Liver (tissue), 9 donors: ENCODE results near the gene ARFGAP2. TPM values are rescaled to one million over a fixed set of nuclear protein-coding genes. Genes with fewer than 3 reads are reported as not detected.

Experiments
- DNase-seq: peaks from one replicate; pipeline ENCODE4 v3.0.0-alpha.2; 2017; ENCODE audit warnings: low spot score
- H3K27ac ChIP-seq, 2 donors: one replicate each; pipeline ENCODE4 v1.7.0; 2013; ENCODE audit warnings: inconsistent platforms in 2 of 2, low read length in 2 of 2, control low read depth in 1 of 2, low read depth in 1 of 2, mild to moderate bottlenecking in 1 of 2
- H3K27me3 ChIP-seq, 4 donors: one replicate each; pipeline versions ENCODE4 v1.6.1 to v1.7.0; 2013; ENCODE audit warnings: low read length in 3 of 4, inconsistent platforms in 1 of 4, mild to moderate bottlenecking in 1 of 4, moderate library complexity in 1 of 4; ENCODE audit not compliant: control insufficient read depth in 4 of 4, insufficient read depth in 4 of 4
- H3K36me3 ChIP-seq, 4 donors: one replicate each; pipeline versions ENCODE4 v1.6.1 to v1.7.0; 2013; ENCODE audit warnings: low read length in 3 of 4, mild to moderate bottlenecking in 3 of 4, low read depth in 1 of 4, moderate library complexity in 1 of 4; ENCODE audit not compliant: control insufficient read depth in 4 of 4, insufficient read depth in 3 of 4
- H3K4me1 ChIP-seq, 4 donors: one replicate each; pipeline versions ENCODE4 v1.6.1 to v1.7.0; 2013; ENCODE audit warnings: low read length in 3 of 4, mild to moderate bottlenecking in 3 of 4, moderate library complexity in 1 of 4; ENCODE audit not compliant: control insufficient read depth in 4 of 4, insufficient read depth in 4 of 4
- H3K4me3 ChIP-seq, 3 donors: one replicate each; pipeline versions ENCODE4 v1.6.1 to v1.7.0; 2013; ENCODE audit warnings: low read length in 3 of 3, control low read depth in 1 of 3, low read depth in 1 of 3, mild to moderate bottlenecking in 1 of 3
- H3K9ac ChIP-seq, 2 donors: one replicate each; pipeline ENCODE4 v1.7.0; 2013; ENCODE audit warnings: low read length in 2 of 2, mild to moderate bottlenecking in 2 of 2, moderate library complexity in 2 of 2, control low read depth in 1 of 2, low read depth in 1 of 2
- H3K9me3 ChIP-seq, 4 donors: one replicate each; pipeline versions ENCODE4 v1.6.1 to v1.7.0; 2013; ENCODE audit warnings: low read length in 3 of 4; ENCODE audit not compliant: control insufficient read depth in 4 of 4
- EGR1 ChIP-seq, 2 donors: IDR thresholded peaks; 2 replicates each; pipeline ENCODE4 v1.6.1; 2016 to 2018; ENCODE audit warnings: antibody characterized with exemption in 2 of 2, low read depth in 2 of 2
- FOXA1 ChIP-seq: IDR thresholded peaks from 2 replicates; pipeline ENCODE4 v1.6.1; 2016; ENCODE audit warnings: antibody characterized with exemption
- FOXA2 ChIP-seq: IDR thresholded peaks from 2 replicates; pipeline ENCODE4 v1.6.1; 2016; ENCODE audit warnings: antibody characterized with exemption
- GABPA ChIP-seq, 2 donors: IDR thresholded peaks in 1 of 2; conservative IDR thresholded peaks in 1 of 2; 2 replicates each; pipeline ENCODE4 v1.6.1; 2016; ENCODE audit warnings: antibody characterized with exemption in 2 of 2, mild to moderate bottlenecking in 1 of 2, moderate library complexity in 1 of 2
- HNF4A ChIP-seq, 2 donors: conservative IDR thresholded peaks; 2 replicates each; pipeline ENCODE4 v1.6.1; 2016; ENCODE audit warnings: antibody characterized with exemption in 2 of 2, mild to moderate bottlenecking in 2 of 2
- HNF4G ChIP-seq: IDR thresholded peaks from 2 replicates; pipeline ENCODE4 v1.6.1; 2016; ENCODE audit warnings: antibody characterized with exemption
- JUND ChIP-seq, 2 donors: IDR thresholded peaks; 2 replicates each; pipeline ENCODE4 v1.6.1; 2016; ENCODE audit warnings: antibody characterized with exemption in 2 of 2
- NR2F2 ChIP-seq: IDR thresholded peaks from 2 replicates; pipeline ENCODE4 v1.6.1; 2016; ENCODE audit warnings: antibody characterized with exemption
- RXRA ChIP-seq, 2 donors: IDR thresholded peaks; 2 replicates each; pipeline ENCODE4 v1.6.1; 2017 to 2018; ENCODE audit warnings: antibody characterized with exemption in 2 of 2, mild to moderate bottlenecking in 1 of 2
- SP1 ChIP-seq: IDR thresholded peaks from 2 replicates; pipeline ENCODE4 v1.6.1; 2018; ENCODE audit warnings: antibody characterized with exemption, mild to moderate bottlenecking
- TAF1 ChIP-seq: conservative IDR thresholded peaks from 2 replicates; pipeline ENCODE4 v1.6.1; 2016; ENCODE audit warnings: antibody characterized with exemption, mild to moderate bottlenecking
- YY1 ChIP-seq: IDR thresholded peaks from 2 replicates; pipeline ENCODE4 v1.6.1; 2016; ENCODE audit warnings: antibody characterized with exemption, mild to moderate bottlenecking
- WGBS: extraction: QIAGEN DNeasy Blood & Tissue Kit; methylation state at CpG from one replicate; pipeline ENCODE4 v1.1.7; 2013; 5-methylcytosine and 5-hydroxymethylcytosine counted together
- polyA plus RNA-seq, 2 donors: library from polyadenylated mRNA; stranded (reverse) in 1 of 2; unstranded in 1 of 2; fragments of 200-250 nt in 1 of 2; fragments of >200 nt in 1 of 2; fragmentation: Nextera tagmentation in 1 of 2; extraction: Ambion mirVana in 1 of 2; gene quantifications; one replicate each; pipeline versions ENCODE4 v1.2.1 to v1.2.3, GENCODE V29; 2013 to 2015
- total RNA-seq, 2 donors: library from RNA; depleted of rRNA; stranded (reverse); fragments of >200 nt; gene quantifications; one replicate each; pipeline ENCODE4 v1.2.3, GENCODE V29; 2014
- TF ChIP-seq, protein P1 (sequence below): IDR thresholded peaks from 2 replicates; pipeline ENCODE4 v1.6.1; 2016; ENCODE audit warnings: antibody characterized with exemption
- TF ChIP-seq, protein P2 (sequence below): fragments of 150-350 bp; IDR thresholded peaks from 2 replicates; pipeline ENCODE4 v1.5.1; 2017; ENCODE audit warnings: improper control_type of control experiment, low read depth, low read length; ENCODE audit not compliant: missing input control
- TF ChIP-seq, protein P3 (sequence below): IDR thresholded peaks from 2 replicates; pipeline ENCODE4 v1.6.1; 2016; ENCODE audit warnings: antibody characterized with exemption, mild to moderate bottlenecking
- TF ChIP-seq, protein P4 (sequence below): IDR thresholded peaks from 2 replicates; pipeline ENCODE4 v1.6.1; 2016; ENCODE audit warnings: antibody characterized with exemption
- TF ChIP-seq, protein P5 (sequence below): IDR thresholded peaks from 2 replicates; pipeline ENCODE4 v1.6.1; 2016; ENCODE audit warnings: antibody characterized with exemption
- donor health status: healthy.
- donor health status: healthy.
- donor health status: healthy.
- donor health status: healthy.
- donor health status: healthy.

ARFGAP2 gene
- total and polyA plus RNA-seq, 4 donors, result 37.3 to 163 (median 53.0) TPM

DNA sequence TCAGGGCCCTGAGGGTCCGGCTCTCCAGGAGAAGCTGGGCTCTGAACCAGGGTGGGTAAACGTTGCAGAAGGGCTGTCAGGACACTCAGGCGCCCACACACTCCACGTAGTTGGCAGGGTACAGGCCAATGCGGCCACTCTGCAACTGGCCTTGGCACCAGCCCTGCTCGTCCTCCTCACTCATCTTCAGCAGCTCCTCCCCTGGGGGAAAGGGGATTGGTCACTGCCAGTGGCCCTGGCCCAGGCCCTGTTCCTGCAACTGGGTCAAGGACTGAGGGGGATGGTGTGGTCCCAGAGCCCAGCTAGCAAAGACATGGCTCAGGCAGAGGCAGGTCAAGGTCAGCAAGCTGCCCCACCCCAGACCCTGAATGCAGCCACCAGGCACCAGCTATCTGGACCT lies 1.2 kb upstream of the ARFGAP2 start:
- peak overlapping the region in 1 of 3 donors; percentile 4 for H3K4me3 ChIP-seq
- H3K27ac ChIP-seq, result peak overlapping the region; percentile 94 to 99
- H3K36me3 ChIP-seq, result peaks cover 8 to 14% (median 10%) of the 10 kb centered on the region in 4 donors
- peaks cover 14 to 72% (median 55%) of the 10 kb centered on the region in 4 donors for H3K4me1 ChIP-seq
- H3K9ac ChIP-seq, result peak overlapping the region in 1 of 2 donors; percentile 95
- H3K27me3 ChIP-seq, result no peaks in the 10 kb centered on the region
- 15% methylated on average over 6 of the region's 6 CpGs for WGBS
- TF ChIP-seq, protein P1, sequence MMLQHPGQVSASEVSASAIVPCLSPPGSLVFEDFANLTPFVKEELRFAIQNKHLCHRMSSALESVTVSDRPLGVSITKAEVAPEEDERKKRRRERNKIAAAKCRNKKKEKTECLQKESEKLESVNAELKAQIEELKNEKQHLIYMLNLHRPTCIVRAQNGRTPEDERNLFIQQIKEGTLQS, result no peak
- TF ChIP-seq SP1, result peak; percentile 43
- TF ChIP-seq HNF4A (conservative IDR thresholded peaks at IDR 0.05), result peak; percentile 33 to 51
- peak; percentile 24 for TF ChIP-seq HNF4G
- TF ChIP-seq YY1, result peak; percentile 25
- peak; percentile 57 to 77 for TF ChIP-seq RXRA (IDR thresholded peaks at IDR 0.05)
- TF ChIP-seq, protein P2, sequence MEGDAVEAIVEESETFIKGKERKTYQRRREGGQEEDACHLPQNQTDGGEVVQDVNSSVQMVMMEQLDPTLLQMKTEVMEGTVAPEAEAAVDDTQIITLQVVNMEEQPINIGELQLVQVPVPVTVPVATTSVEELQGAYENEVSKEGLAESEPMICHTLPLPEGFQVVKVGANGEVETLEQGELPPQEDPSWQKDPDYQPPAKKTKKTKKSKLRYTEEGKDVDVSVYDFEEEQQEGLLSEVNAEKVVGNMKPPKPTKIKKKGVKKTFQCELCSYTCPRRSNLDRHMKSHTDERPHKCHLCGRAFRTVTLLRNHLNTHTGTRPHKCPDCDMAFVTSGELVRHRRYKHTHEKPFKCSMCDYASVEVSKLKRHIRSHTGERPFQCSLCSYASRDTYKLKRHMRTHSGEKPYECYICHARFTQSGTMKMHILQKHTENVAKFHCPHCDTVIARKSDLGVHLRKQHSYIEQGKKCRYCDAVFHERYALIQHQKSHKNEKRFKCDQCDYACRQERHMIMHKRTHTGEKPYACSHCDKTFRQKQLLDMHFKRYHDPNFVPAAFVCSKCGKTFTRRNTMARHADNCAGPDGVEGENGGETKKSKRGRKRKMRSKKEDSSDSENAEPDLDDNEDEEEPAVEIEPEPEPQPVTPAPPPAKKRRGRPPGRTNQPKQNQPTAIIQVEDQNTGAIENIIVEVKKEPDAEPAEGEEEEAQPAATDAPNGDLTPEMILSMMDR, result no peak
- no peak for TF ChIP-seq FOXA1
- no peak for TF ChIP-seq GABPA (IDR thresholded peaks at IDR 0.05 in 1 of 2, conservative IDR thresholded peaks at IDR 0.05 in 1 of 2)
- TF ChIP-seq FOXA2, result no peak
- peak in 1 of 2 donors; percentile 12 for TF ChIP-seq EGR1 (IDR thresholded peaks at IDR 0.05; ENCODE audit: low read depth in 2 of 2)
- TF ChIP-seq, protein P3, sequence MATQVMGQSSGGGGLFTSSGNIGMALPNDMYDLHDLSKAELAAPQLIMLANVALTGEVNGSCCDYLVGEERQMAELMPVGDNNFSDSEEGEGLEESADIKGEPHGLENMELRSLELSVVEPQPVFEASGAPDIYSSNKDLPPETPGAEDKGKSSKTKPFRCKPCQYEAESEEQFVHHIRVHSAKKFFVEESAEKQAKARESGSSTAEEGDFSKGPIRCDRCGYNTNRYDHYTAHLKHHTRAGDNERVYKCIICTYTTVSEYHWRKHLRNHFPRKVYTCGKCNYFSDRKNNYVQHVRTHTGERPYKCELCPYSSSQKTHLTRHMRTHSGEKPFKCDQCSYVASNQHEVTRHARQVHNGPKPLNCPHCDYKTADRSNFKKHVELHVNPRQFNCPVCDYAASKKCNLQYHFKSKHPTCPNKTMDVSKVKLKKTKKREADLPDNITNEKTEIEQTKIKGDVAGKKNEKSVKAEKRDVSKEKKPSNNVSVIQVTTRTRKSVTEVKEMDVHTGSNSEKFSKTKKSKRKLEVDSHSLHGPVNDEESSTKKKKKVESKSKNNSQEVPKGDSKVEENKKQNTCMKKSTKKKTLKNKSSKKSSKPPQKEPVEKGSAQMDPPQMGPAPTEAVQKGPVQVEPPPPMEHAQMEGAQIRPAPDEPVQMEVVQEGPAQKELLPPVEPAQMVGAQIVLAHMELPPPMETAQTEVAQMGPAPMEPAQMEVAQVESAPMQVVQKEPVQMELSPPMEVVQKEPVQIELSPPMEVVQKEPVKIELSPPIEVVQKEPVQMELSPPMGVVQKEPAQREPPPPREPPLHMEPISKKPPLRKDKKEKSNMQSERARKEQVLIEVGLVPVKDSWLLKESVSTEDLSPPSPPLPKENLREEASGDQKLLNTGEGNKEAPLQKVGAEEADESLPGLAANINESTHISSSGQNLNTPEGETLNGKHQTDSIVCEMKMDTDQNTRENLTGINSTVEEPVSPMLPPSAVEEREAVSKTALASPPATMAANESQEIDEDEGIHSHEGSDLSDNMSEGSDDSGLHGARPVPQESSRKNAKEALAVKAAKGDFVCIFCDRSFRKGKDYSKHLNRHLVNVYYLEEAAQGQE, result peak; percentile 4
- H3K9me3 ChIP-seq, result no peaks in the 10 kb centered on the region
- no peak for DNase-seq

DNA sequence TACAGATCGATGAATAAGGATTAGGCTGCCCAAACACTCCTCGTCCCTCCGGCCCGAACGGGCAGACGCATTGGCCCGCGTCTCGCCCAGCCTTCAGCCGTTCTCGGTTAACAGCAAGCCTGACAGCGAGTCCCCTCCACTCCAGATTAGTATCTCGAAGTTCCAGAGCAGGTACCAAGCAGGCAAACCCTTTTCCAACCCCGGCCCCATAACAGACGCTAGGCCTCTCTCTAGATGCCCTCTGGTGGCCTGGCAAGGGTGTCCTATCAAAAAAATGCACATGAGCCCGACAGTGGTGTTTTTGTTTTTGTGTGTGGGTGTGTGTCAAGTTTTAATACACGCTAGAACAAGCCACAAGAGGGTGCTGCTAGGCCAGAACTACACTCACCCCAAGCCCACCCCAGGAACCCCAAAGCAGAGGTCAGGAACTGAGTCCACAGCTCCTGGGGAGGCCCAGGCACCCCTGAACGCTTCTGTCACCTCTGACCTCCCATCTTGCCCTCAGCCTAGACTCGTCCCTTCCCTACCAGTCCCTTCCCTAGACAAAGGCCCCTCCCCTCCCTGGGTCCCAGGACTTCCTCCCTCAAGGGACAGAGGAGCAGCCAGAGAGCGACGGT lies 658 bp upstream of the ARFGAP2 start:
- no peaks in the 10 kb centered on the region for H3K27me3 ChIP-seq
- no peak for DNase-seq
- peak overlapping the region; percentile 55 to 95 for H3K9ac ChIP-seq
- peaks cover 7 to 14% (median 13%) of the 10 kb centered on the region in 4 donors for H3K36me3 ChIP-seq
- H3K4me1 ChIP-seq, result peaks cover 14 to 75% (median 60%) of the 10 kb centered on the region in 4 donors
- peak overlapping the region; percentile 94 to 99 for H3K27ac ChIP-seq
- no peaks in the 10 kb centered on the region for H3K9me3 ChIP-seq
- peak overlapping the region; percentile 16 to 66 (median 60) for H3K4me3 ChIP-seq
- WGBS, result 1% methylated on average over 21 of the region's 21 CpGs
- no peak for TF ChIP-seq SP1
- TF ChIP-seq, protein P1, result no peak
- peak; percentile 51 to 58 for TF ChIP-seq EGR1 (IDR thresholded peaks at IDR 0.05; ENCODE audit: low read depth in 2 of 2)
- TF ChIP-seq, protein P4, sequence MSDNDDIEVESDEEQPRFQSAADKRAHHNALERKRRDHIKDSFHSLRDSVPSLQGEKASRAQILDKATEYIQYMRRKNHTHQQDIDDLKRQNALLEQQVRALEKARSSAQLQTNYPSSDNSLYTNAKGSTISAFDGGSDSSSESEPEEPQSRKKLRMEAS, result peak; percentile 43
- peak in 1 of 2 donors; percentile 14 for TF ChIP-seq HNF4A (conservative IDR thresholded peaks at IDR 0.05)
- no peak for TF ChIP-seq HNF4G
- no peak for TF ChIP-seq TAF1
- TF ChIP-seq, protein P3, result no peak
- TF ChIP-seq RXRA (IDR thresholded peaks at IDR 0.05), result peak in 1 of 2 donors; percentile 14
- TF ChIP-seq NR2F2, result peak; percentile 57
- TF ChIP-seq, protein P5, sequence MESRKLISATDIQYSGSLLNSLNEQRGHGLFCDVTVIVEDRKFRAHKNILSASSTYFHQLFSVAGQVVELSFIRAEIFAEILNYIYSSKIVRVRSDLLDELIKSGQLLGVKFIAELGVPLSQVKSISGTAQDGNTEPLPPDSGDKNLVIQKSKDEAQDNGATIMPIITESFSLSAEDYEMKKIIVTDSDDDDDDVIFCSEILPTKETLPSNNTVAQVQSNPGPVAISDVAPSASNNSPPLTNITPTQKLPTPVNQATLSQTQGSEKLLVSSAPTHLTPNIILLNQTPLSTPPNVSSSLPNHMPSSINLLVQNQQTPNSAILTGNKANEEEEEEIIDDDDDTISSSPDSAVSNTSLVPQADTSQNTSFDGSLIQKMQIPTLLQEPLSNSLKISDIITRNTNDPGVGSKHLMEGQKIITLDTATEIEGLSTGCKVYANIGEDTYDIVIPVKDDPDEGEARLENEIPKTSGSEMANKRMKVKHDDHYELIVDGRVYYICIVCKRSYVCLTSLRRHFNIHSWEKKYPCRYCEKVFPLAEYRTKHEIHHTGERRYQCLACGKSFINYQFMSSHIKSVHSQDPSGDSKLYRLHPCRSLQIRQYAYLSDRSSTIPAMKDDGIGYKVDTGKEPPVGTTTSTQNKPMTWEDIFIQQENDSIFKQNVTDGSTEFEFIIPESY, result no peak
- TF ChIP-seq FOXA1, result no peak
- TF ChIP-seq JUND (IDR thresholded peaks at IDR 0.05), result no peak
- no peak for TF ChIP-seq YY1
- TF ChIP-seq GABPA (IDR thresholded peaks at IDR 0.05 in 1 of 2, conservative IDR thresholded peaks at IDR 0.05 in 1 of 2), result no peak
- TF ChIP-seq FOXA2, result no peak
